Panc1 (cell line): ENCODE measurements around the gene KIR2DL1. TPM values are rescaled to one million over a fixed set of nuclear protein-coding genes. Genes with fewer than 3 reads are reported as not detected.
"Not testable (repeated sequence)": the region's sequence is repeated elsewhere in the genome, so short reads cannot be mapped to it uniquely, and the experiment has no call there.

Experiments used
- ATAC-seq: fragments of 200-7000 bp; cut with Tn5 transposase; 2 replicates; pipeline ENCODE4 v1.9.1; 2020; ENCODE audit warnings: mild to moderate bottlenecking, moderate library complexity
- BruUV-seq: library from RNA; stranded (reverse); fragments of 400-500 nt; replicated peaks from 2 replicates; lab custom pipeline; 2021; lab: Mats Ljungman, UMichigan
- CTCF ChIA-PET: fragments of 300-600 bp; sonication (Branson Sonifier 250); formaldehyde crosslinking; loops from one replicate; lab custom pipeline; 2022; ENCODE audit warnings: antibody characterized with exemption; lab: Charles Lee
- POLR2A ChIA-PET: fragments of 300-600 bp; sonication (Branson Sonifier 250); formaldehyde crosslinking; loops from one replicate; lab custom pipeline; 2022; ENCODE audit warnings: antibody characterized with exemption; lab: Charles Lee
- DNase-seq: peaks from one replicate; pipeline ENCODE4 v3.0.0-alpha.2; 2010; ENCODE audit warnings: low read depth, low spot score
- H3K27ac ChIP-seq: 2 replicates; pipeline ENCODE4 v1.5.1; 2011; ENCODE audit warnings: mild to moderate bottlenecking, low read length, inconsistent platforms
- H3K27me3 ChIP-seq: fragments of 200-500 bp; sonication (Bioruptor generic); 2 replicates; pipeline ENCODE4 v1.6.0; 2014; ENCODE audit warnings: low read length, inconsistent platforms; ENCODE audit not compliant: control insufficient read depth, insufficient read depth
- H3K36me3 ChIP-seq: fragments of 200-500 bp; sonication (Bioruptor generic); 2 replicates; pipeline ENCODE4 v1.5.1; 2014; ENCODE audit warnings: inconsistent platforms, mild to moderate bottlenecking, low read length, moderate library complexity; ENCODE audit not compliant: control insufficient read depth, insufficient read depth
- H3K4me1 ChIP-seq: 2 replicates; pipeline ENCODE4 v1.5.1; 2011; ENCODE audit warnings: inconsistent platforms, mild to moderate bottlenecking, low read length, moderate library complexity; ENCODE audit not compliant: control insufficient read depth, insufficient read depth
- H3K4me3 ChIP-seq, 2 experiments: 2 replicates each; pipeline ENCODE4 v1.5.1; 2011 to 2012; ENCODE audit warnings: low read depth in 2 of 2, low read length in 2 of 2, mild to moderate bottlenecking in 2 of 2, inconsistent platforms in 1 of 2, moderate library complexity in 1 of 2
- H3K9me3 ChIP-seq: fragments of 200-500 bp; sonication (Bioruptor generic); 2 replicates; pipeline ENCODE4 v1.5.1; 2014; ENCODE audit warnings: low read depth, mild to moderate bottlenecking, inconsistent platforms, low read length, moderate library complexity; ENCODE audit not compliant: control insufficient read depth, insufficient read depth
- CTCF ChIP-seq: fragments of 450-650 bp; IDR thresholded peaks from 2 replicates; pipeline ENCODE4 v1.5.1; 2017; ENCODE audit warnings: mild to moderate bottlenecking
- POLR2AphosphoS5 ChIP-seq: IDR thresholded peaks from 2 replicates; pipeline ENCODE4 v1.6.1; 2012; ENCODE audit warnings: mild to moderate bottlenecking, low read depth, low read length, moderate library complexity
- SIN3A ChIP-seq: IDR thresholded peaks from 2 replicates; pipeline ENCODE4 v1.6.1; 2012; ENCODE audit warnings: low read depth, mild to moderate bottlenecking, low read length, moderate library complexity, borderline replicate concordance; ENCODE audit not compliant: insufficient read depth
- TCF7L2 ChIP-seq: IDR thresholded peaks from 2 replicates; pipeline ENCODE4 v1.6.1; 2011; ENCODE audit warnings: mild to moderate bottlenecking, low read depth, low read length, inconsistent platforms
- in situ Hi-C: cut with HindIII; loops from 2 replicates; pipeline ENCODE4 v1.10.0; 2016; ENCODE audit warnings: low sequenced_read_pairs, low pct_unique_long_range_greater_than_20kb
- intact Hi-C: fragments of 100-400 bp; cut with micrococcal nuclease; formaldehyde crosslinking; loops from one replicate; pipeline ENCODE4 v1.10.0; 2022; ENCODE audit not compliant: unreplicated experiment
- total RNA-seq: library from RNA; stranded (reverse); gene quantifications from one replicate; pipeline ENCODE4 v1.2.1, GENCODE V29; 2021; ENCODE audit not compliant: unreplicated experiment
- TF ChIP-seq, protein P1 (sequence below), 2 experiments: IDR thresholded peaks; 2 replicates each; pipeline ENCODE4 v1.6.1; 2011 to 2012; ENCODE audit warnings: low read depth in 2 of 2, control low read depth in 1 of 2, low read length in 1 of 2, mild to moderate bottlenecking in 1 of 2, moderate library complexity in 1 of 2; ENCODE audit not compliant: insufficient read depth in 1 of 2

Gene KIR2DL1
- total RNA-seq, 1 experiment from 2014 or later = not detected

GRCh38 chr19:54805665-54806515, 36.3 kb downstream of the KIR2DL1 start:
- Histone ChIP-seq H3K9me3 (no peaks in the 10 kb centered on the region), H3K4me1 (no peaks in the 10 kb centered on the region), H3K4me3 (no peak overlapping the region), H3K36me3 (no peaks in the 10 kb centered on the region), H3K27me3 (peaks cover 8% of the 10 kb centered on the region), H3K27ac (no peak overlapping the region)
- intact Hi-C loops (no loop called here), in situ Hi-C loops (no loop called here)
- ChIA-PET CTCF (no interaction called here), POLR2A (no interaction called here)
- BruUV-seq = no TSS peak
- no peak for DNase-seq
- no peak for ATAC-seq
- TF ChIP-seq SIN3A = no peak
- no peak for TF ChIP-seq TCF7L2
- TF ChIP-seq POLR2AphosphoS5 = no peak
- TF ChIP-seq CTCF = no peak

- TF ChIP-seq CTCF = no peak
- TF ChIP-seq, protein P1, sequence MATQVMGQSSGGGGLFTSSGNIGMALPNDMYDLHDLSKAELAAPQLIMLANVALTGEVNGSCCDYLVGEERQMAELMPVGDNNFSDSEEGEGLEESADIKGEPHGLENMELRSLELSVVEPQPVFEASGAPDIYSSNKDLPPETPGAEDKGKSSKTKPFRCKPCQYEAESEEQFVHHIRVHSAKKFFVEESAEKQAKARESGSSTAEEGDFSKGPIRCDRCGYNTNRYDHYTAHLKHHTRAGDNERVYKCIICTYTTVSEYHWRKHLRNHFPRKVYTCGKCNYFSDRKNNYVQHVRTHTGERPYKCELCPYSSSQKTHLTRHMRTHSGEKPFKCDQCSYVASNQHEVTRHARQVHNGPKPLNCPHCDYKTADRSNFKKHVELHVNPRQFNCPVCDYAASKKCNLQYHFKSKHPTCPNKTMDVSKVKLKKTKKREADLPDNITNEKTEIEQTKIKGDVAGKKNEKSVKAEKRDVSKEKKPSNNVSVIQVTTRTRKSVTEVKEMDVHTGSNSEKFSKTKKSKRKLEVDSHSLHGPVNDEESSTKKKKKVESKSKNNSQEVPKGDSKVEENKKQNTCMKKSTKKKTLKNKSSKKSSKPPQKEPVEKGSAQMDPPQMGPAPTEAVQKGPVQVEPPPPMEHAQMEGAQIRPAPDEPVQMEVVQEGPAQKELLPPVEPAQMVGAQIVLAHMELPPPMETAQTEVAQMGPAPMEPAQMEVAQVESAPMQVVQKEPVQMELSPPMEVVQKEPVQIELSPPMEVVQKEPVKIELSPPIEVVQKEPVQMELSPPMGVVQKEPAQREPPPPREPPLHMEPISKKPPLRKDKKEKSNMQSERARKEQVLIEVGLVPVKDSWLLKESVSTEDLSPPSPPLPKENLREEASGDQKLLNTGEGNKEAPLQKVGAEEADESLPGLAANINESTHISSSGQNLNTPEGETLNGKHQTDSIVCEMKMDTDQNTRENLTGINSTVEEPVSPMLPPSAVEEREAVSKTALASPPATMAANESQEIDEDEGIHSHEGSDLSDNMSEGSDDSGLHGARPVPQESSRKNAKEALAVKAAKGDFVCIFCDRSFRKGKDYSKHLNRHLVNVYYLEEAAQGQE (IDR thresholded peaks at IDR 0.05; ENCODE audit: insufficient read depth in 1 of 2, low read depth in 2 of 2, low read length in 1 of 2) = no peak
- no peak for TF ChIP-seq SIN3A
- in situ Hi-C loops (no loop called here), intact Hi-C loops (no loop called here)
- ATAC-seq = no peak
- DNase-seq = no peak
- no peaks in the 10 kb centered on the region for H3K36me3 ChIP-seq
- POLR2A ChIA-PET = no interaction called here
- H3K27me3 ChIP-seq = peaks cover 9% of the 10 kb centered on the region
- no peak overlapping the region for H3K4me3 ChIP-seq
- H3K27ac ChIP-seq = no peak overlapping the region
- no peaks in the 10 kb centered on the region for H3K4me1 ChIP-seq
- no peaks in the 10 kb centered on the region for H3K9me3 ChIP-seq
- CTCF ChIA-PET = no interaction called here
- no TSS peak for BruUV-seq
Observed at GRCh38 chr19:54806516-54806838, 36.9 kb downstream of the KIR2DL1 start.

- H3K9me3 ChIP-seq, DNase-seq, H3K27ac ChIP-seq, BruUV-seq, H3K4me1 ChIP-seq, intact Hi-C loops, POLR2A ChIA-PET, H3K4me3 ChIP-seq, in situ Hi-C loops, H3K27me3 ChIP-seq, H3K36me3 ChIP-seq, ATAC-seq, CTCF ChIA-PET: not testable (repeated sequence)
Observed at GRCh38 chr19:54814571-54814970, 45.0 kb downstream of the KIR2DL1 start.

DNA sequence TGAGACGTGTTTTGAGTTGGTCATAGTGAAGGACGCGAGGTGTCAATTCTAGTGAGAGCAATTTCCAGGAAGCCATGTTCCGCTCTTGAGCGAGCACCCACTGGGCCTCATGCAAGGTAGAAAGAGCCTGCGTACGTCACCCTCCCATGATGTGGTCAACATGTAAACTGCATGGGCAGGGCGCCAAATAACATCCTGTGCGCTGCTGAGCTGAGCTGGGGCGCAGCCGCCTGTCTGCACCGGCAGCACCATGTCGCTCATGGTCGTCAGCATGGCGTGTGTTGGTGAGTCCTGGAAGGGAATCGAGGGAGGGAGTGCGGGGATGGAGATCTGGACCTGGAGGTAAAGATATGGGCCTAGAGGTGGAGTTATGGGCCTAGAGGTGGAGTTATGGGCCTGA, 46.7 kb downstream of the KIR2DL1 start, which contains the start of gene KIR3DL1:
Gene KIR3DL1 (plus strand): TSS at position 218 of the 400 bp plus-strand sequence.
- H3K9me3 ChIP-seq, H3K36me3 ChIP-seq, H3K4me3 ChIP-seq, in situ Hi-C loops, CTCF ChIA-PET, H3K4me1 ChIP-seq, DNase-seq, POLR2A ChIA-PET, ATAC-seq, BruUV-seq, H3K27me3 ChIP-seq, H3K27ac ChIP-seq, intact Hi-C loops: not testable (repeated sequence)
